ENCODE results near the gene EEFSEC.

EEFSEC gene

DNA sequence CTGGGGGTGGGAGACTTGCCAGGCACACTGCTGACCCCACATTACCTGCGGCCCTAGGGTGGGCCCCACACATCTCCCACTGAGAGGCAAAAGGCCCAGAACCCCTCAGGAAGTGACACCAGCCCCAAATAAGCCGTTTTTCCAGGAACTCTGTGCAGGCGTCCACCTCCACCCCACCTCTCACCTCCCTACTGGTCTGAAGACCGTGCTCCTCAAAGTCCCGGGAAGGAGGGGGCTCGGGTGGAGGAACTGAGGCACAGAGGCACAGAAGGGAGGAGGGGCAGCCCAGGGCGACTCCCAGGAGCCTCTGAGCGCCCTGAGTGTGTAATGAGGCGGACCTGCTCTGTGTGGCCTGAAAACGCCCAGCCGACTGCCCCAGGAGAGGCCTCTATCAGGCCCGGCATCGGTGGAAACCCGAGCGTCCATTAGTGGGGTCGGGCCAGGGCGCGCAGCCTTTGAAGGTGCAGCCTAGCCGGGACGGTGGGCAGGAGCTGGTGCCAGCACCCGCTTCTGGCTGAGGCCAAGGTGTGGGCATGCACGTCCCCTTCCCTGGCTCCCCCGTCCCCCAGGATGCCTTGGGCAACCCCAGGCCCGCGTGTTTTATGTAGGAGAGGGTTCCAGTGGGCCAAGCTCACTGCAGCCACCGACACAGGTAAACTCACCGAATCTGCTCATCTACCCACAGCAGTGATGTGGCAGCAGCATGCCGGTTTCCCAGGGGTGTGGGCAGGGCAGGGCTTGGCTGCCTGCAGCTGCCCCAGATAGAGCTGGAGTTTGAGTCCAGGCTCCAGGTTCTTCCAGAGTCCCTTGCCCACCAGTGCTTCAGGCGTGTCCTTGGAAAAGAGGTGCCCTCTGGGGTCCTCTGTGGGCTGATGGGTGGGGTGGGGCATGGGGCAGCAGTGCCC lies 257.6 kb downstream of the EEFSEC start:
- TF ChIP-seq ZFX (IDR thresholded peaks at IDR 0.05; ENCODE audit: borderline replicate concordance): no peak
- TF ChIP-seq, protein P1, sequence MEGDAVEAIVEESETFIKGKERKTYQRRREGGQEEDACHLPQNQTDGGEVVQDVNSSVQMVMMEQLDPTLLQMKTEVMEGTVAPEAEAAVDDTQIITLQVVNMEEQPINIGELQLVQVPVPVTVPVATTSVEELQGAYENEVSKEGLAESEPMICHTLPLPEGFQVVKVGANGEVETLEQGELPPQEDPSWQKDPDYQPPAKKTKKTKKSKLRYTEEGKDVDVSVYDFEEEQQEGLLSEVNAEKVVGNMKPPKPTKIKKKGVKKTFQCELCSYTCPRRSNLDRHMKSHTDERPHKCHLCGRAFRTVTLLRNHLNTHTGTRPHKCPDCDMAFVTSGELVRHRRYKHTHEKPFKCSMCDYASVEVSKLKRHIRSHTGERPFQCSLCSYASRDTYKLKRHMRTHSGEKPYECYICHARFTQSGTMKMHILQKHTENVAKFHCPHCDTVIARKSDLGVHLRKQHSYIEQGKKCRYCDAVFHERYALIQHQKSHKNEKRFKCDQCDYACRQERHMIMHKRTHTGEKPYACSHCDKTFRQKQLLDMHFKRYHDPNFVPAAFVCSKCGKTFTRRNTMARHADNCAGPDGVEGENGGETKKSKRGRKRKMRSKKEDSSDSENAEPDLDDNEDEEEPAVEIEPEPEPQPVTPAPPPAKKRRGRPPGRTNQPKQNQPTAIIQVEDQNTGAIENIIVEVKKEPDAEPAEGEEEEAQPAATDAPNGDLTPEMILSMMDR (IDR thresholded peaks at IDR 0.05): no peak
- H3K27ac ChIP-seq: no peak overlapping the region

DNA sequence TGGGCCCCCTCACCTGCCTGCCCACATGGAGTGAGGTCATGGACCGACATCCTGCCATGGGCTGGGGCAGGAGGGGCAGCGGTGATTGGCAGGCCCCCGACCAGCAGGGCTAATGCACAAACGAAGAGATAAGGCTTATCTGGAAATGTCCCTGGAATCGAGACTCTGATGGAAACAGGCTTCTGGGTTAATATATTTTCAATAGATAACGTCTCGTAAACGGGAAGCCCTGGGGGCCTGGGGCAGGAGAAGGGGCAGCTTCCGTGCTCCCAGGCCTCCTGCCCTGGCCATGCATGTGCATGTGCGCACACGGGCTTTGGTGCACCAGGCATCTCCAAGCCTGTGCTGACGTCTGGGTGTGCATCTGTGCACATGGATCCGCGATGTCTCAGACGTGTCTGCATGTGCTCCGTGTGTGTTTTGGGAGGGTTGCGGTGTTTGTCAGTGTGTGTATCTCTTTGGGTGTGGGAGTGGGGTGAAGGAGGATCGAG lies 258.3 kb downstream of the EEFSEC start:
- TF ChIP-seq, protein P1 (IDR thresholded peaks at IDR 0.05): no peak
- no peak overlapping the region for H3K27ac ChIP-seq

DNA sequence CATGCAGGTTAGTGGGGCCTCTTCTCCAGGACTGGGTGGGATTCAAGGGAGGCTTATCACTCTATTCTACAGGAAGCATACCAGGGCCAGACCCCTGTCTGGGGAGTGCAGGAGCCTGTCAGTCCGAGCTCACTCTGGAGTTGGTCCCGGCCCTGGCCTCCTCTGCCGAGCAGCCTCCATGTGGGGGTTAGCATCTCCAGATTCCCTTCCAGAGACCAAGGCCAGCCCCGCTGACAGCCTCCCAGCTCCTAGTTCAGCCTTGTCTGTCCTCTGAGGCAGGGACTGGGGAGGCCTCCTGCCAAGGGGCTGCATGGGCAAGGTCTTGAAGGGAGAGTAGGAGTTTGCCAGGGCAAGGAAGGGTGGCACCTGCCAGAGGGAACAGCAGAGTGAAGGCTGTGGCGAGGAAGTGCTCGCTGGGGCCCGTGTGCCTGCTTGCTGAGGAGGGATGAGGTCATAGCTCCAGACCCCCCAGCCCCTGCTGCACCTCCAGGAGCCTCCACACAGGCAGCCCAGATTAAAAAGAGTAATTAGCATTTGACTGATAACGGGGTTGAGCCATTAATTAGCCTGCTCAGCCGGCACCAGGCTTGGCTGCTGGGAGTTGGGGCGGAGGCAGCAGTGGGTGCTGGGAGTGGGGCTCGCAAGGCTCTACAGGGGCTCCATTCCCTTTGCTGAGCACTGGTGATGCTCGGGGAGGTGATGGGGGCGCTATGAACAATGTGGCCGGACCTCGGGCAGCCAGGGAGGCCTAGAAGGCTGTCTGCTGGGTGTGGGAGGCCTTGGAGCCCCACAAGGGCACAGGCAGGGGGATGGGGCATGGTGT lies 259.1 kb downstream of the EEFSEC start:
- TF ChIP-seq, protein P1 (IDR thresholded peaks at IDR 0.05): no peak
- no peak for TF ChIP-seq ZFX (IDR thresholded peaks at IDR 0.05; ENCODE audit: borderline replicate concordance)

DNA sequence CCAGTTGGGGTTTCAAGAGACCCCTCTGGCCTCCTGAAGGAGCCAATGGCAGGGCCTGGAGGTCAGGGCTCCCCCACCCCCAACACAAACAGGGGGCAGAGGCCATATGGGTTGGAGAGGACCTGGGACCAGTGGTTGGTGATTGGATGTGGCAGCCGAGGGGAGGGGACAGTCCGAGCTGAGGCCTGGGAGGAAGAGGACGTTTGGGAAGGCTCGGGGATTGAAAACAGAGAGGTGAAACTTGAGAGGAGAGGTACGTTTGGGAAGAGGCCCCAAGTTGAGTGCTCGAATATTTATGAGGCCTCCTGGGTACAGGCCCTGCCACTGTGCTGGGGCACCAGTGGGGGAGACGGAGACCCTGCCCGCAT lies 259.7 kb downstream of the EEFSEC start:
- H3K27ac ChIP-seq: no peak overlapping the region

More for the DNA sequence above, 259.1 kb downstream of the EEFSEC start:
- no peak overlapping the region for H3K27ac ChIP-seq

DNA sequence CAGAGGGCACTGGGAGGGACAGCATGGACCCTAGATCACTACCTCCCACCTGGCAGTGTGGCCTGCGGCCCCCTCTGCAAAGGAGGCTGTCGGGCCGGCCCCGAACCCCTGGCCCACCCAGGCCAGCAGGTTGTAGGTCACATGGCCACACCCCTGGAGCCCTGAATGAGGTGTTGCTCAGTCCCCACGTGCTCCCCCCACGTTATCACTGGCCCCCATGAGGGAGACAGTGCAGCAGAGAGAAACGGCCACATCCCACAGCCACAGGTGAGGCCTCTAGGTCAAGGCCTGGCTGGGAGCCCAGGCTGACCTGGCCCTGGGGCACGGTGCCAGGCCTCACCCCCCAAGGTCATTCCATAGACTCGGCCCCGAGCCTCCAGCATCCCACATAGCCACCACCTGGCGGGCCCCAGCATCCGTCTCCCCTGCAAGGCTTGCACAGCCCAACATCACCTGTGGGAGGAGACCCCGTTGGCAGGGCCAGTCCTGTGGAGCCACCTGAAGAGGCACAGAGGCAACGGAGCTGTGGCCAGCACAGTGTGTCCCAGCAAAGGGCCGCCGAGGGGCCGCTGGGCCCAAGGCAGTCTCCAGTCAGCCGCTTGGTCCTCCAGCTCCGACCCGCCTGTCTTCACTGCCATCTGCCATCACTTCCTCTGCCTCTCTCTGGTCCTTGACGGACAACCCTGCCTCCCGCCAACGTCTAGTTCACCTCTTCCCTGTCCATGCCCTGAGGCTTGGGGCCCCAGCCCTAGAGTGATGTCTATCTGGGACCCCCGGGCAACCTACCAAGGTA lies 260.3 kb downstream of the EEFSEC start:
- TF ChIP-seq, protein P1 (IDR thresholded peaks at IDR 0.05): no peak
- TF ChIP-seq ZFX (IDR thresholded peaks at IDR 0.05; ENCODE audit: borderline replicate concordance): no peak
- no peak overlapping the region for H3K27ac ChIP-seq

More for the DNA sequence above, 259.7 kb downstream of the EEFSEC start:
- TF ChIP-seq, protein P1 (IDR thresholded peaks at IDR 0.05): no peak
- no peak for TF ChIP-seq ZFX (IDR thresholded peaks at IDR 0.05; ENCODE audit: borderline replicate concordance)

DNA sequence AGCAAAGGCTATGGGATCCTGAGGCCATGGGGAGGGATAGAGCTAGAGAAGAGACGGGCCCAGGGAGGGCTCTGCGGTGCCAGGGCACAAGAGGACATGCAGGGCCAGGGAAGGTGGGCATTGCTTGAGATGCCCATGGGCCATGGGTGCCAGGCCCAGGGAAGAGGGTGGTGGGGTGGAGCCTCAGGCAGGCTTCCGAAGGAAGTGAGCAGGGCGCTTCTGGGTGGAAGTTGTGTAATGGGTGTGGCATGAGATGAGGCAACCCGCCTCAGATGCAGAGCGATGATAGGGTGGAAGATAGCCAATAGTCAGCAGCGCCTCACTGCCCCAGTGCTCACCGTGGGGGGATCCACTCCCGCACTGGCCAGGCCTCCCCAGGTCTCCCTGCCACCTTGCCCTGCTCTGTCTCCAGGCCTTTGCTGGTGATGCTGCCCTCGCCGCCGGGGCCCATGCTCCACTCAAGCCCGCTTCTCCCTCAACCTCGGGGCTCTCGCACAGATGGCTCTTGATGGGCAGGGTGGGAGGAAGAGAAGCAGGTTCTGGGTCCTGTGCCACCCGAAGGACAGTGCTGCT lies 262.0 kb downstream of the EEFSEC start:
- H3K27ac ChIP-seq: no peak overlapping the region
- TF ChIP-seq, protein P1 (IDR thresholded peaks at IDR 0.05): no peak
- no peak for TF ChIP-seq ZFX (IDR thresholded peaks at IDR 0.05; ENCODE audit: borderline replicate concordance)
